ENCODE measurements around the gene TTBK2.

DNA sequence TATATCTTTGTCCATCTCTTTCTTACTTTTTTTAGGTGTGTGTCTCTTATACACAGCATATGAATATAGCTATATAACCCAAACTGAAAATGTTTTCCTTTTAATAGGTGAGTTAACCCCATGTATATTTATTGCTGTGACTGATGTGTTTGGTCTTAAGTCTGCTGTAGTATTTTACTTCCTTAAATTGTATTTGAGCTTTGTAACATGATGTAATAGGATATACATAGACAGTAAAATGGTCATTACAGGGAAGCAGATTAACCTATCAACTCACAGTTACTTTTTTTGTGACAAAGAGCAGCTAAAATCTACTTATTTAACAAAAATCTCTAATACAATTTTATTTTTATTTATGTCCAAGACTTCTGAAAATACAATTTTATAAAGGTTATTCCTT is 131.9 kb downstream of the TTBK2 start:
- TF ChIP-seq, protein P1, sequence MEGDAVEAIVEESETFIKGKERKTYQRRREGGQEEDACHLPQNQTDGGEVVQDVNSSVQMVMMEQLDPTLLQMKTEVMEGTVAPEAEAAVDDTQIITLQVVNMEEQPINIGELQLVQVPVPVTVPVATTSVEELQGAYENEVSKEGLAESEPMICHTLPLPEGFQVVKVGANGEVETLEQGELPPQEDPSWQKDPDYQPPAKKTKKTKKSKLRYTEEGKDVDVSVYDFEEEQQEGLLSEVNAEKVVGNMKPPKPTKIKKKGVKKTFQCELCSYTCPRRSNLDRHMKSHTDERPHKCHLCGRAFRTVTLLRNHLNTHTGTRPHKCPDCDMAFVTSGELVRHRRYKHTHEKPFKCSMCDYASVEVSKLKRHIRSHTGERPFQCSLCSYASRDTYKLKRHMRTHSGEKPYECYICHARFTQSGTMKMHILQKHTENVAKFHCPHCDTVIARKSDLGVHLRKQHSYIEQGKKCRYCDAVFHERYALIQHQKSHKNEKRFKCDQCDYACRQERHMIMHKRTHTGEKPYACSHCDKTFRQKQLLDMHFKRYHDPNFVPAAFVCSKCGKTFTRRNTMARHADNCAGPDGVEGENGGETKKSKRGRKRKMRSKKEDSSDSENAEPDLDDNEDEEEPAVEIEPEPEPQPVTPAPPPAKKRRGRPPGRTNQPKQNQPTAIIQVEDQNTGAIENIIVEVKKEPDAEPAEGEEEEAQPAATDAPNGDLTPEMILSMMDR (IDR thresholded peaks at IDR 0.05; ENCODE audit: low read depth, low read length, missing input control): no peak
- TF ChIP-seq GABPA (IDR thresholded peaks at IDR 0.05 in 1 of 2, conservative IDR thresholded peaks at IDR 0.05 in 1 of 2): no peak
- no peak for TF ChIP-seq YY1 (IDR thresholded peaks at IDR 0.05)
- TF ChIP-seq JUND (IDR thresholded peaks at IDR 0.05): no peak
- TF ChIP-seq NR2F2 (IDR thresholded peaks at IDR 0.05): no peak

Data from liver (tissue), 3 donors.